ENCODE data around the gene SLC2A11.

DNA sequence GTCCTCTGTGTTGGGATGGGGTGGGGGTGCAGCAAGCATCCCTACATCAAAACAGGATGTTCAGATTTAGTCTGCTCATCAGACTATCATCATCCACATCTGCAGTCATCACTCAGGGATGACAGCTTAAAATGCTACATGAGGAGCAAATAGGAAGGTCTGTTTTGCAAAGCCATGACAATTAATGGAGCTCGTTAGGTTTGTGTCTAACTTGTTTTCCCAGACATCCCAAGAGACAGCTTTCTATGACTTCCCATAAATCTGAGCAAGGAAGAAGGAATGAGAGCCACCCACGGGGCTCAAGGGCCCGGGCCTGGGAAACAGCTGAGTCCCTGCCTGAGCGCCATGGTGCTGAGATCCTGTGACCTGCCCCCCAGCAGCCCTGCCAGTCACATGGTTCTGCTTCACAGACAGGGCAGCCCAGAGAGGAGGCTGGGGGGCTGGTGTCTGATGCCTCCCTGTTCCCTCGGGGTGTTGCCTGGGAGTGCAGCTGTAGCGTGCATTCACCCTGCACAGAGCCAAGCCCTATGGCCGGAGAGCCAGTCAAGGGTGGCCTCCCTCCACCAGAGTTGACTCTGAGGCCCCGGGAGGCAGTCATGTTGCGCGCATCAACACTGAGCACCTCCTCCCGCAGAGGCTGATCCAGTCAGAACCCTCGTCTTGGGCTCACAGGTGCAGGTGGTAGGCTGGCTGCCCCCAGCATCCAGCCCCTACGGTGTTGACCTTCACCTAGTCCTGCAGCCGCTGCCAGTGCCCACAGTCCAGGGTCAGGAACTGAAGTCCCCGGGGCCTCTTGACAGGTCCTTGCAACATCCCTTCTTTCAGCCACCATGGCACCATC lies 30.9 kb upstream of the SLC2A11 start:
- TF ChIP-seq, protein P1, sequence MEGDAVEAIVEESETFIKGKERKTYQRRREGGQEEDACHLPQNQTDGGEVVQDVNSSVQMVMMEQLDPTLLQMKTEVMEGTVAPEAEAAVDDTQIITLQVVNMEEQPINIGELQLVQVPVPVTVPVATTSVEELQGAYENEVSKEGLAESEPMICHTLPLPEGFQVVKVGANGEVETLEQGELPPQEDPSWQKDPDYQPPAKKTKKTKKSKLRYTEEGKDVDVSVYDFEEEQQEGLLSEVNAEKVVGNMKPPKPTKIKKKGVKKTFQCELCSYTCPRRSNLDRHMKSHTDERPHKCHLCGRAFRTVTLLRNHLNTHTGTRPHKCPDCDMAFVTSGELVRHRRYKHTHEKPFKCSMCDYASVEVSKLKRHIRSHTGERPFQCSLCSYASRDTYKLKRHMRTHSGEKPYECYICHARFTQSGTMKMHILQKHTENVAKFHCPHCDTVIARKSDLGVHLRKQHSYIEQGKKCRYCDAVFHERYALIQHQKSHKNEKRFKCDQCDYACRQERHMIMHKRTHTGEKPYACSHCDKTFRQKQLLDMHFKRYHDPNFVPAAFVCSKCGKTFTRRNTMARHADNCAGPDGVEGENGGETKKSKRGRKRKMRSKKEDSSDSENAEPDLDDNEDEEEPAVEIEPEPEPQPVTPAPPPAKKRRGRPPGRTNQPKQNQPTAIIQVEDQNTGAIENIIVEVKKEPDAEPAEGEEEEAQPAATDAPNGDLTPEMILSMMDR (IDR thresholded peaks at IDR 0.05), result no peak
- TF ChIP-seq POLR2A (IDR thresholded peaks at IDR 0.05), result no peak

All from body of pancreas (tissue), 4 donors.